Activated naive CD4-positive, alpha-beta T cell treated with Interleukin-2 at 50 U/mL for 16 hours (primary cell): Measurements from ENCODE around the gene TMEM147.

Experiments
- DNase-seq: peaks from one replicate; pipeline ENCODE4 v3.0.0-alpha.2; 2020

Gene TMEM147

DNA sequence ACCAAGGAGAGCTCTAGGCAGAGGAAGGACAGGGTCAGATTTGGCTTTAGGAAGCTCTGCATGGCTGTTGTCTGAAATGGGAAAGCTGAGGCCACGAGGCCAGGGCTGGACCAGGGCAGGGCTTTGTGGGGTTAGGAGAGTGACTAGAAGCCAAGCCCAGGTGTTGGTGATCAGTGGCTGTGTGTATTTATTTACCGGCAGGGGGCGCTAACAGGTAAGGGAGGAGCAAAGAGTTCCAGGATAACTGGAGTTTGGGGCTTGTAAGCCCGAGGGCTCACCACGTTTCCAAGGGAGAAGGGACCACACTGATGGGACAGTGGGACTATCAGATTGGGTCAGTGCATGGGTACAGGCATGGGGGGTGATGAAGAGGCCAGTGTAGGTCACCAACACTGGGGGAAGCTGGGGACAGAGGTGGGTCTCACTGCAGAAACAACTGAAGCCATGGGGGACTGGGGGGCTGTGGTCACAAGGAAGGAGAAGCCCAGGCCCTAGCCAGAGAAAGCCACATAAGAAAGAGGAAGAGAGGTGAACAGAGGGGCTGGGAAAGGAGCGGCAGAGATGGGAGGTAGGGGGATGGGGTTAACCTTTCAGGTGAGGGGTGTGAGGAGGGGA, 3.9 kb downstream of the TMEM147 start:
- peak; percentile 48 for DNase-seq

DNA sequence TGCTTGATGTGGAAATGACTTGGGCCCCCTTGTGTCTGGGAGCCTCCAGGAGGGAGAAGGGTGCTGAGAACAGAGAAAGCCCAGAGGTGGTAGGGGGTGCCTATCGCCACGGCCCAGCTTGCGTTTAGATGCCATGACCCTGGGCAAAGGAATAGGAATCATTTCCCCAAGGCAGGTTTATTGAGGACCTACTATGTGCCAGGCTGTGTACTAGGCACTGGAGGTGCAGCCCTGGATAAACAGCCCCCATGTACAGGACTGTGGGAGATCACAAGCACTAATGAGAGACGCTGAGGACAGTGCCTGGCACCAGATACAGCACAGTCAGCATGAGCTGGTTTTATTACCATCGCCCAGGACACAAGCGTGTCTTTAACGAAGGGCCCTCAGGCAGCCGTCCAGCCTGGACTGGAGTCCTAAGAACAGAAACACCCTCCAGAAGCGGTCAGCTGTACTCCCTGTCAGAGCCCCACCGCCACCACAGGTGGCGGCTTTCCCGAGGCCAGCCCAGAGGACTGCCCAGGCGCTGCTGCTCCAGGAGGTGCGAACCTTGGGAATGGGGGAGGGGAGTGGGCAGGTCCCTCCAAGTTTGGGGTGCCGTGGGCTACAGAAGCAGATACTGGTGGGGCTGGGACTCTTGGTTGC, 4.6 kb downstream of the TMEM147 start:
- no peak for DNase-seq

DNA sequence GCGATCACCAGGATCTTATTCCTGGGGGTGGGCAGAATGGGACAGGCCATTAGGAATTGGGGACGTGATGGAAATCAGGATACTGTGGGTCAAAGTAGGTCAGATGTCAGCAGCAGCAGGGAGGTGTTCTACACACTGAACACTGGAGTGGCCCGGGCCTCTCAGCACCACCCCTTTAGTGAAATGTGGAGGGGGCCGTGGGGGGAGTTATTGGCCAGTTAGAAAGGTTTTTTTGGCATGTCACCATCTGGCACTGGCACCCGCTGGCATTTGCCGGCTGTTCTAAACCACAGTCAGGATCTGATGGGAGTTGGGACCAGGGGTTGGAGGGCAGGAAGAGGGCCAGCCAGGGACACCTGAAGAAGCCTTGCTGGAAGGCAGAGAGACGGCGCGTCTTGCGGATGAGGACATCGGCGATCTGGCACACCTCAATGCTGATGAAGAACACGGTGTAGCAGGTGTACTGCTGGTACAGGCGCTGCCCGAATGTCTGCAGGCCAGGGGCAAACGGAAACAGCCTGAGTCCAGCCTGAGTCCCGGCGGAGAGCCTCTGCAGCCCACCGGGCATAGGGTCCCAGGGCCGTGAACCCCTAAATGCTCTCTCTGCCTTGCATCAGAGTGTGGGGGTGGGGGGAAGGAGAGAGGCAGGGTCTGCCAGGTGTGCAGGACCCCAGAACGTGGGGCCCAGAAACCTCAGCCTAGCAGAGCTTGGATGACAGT, 5.8 kb downstream of the TMEM147 start:
- no peak for DNase-seq

DNA sequence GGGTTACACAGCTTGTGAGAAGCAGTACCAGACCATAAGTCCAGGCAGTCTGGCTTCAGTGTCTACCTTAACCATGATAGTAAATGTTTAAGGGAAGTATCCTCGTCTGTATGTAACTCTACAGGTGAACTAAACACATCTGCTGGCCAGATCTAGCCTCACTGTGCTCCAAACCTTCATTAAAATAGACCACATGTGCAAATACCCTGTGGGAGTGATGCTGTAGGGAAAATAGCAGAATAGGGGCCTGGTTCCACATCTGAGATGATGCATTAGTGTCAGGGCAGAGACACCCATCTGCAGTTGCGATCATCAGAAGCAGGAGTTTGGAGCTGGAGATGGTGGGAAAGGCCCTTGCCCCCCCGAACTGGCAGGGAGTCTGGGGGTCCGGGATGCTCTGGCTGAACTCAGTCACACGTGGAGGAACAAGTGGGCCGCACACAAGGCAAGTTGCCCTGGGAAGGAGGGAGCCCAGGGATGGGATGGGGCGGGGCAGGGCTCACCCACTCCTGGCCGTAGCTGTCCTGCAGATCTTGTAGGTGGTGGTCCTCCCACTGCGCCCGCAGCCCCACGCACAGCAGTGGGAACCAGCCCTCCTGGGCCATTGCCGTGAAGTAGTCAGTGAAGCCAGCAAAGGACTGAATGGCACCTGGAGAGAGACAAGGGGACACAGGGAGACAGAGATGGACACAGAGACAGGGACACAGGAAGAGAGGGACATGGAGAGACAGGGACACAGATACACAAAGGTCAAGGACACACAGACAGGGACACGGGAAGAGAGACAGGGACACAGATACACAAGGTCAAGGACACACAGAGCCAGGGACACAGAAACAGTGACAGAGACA, 7.3 kb downstream of the TMEM147 start:
- no peak for DNase-seq

DNA sequence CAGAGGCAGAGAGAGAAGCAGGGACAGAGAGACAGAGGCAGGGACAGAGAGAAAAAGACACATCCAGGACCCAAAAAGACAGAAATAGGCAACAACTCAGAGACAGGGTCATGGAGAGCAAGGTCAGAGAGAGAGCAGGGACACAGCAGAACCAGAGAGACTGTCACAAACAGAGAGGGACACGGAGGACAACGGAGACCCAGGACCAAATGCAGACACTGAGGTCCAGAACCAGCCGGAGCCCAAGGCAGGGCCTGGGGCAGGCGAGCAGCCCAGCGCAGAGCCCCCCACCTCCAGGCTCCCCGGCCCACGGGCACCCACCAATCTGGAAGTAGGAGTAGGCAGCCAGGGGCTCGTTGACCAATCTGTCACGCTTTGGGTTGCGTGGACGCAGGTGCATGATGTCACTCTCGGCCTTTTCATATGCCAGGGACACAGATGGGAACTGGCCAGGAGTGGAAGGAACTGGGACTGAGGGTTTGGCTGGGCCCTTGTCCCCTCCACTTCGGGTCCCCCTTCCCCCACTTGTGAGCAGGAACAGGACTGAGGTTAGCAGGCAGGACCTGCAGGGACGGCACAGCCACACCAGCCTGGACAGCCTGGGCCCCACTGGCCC, 8.1 kb downstream of the TMEM147 start:
- DNase-seq: no peak

DNA sequence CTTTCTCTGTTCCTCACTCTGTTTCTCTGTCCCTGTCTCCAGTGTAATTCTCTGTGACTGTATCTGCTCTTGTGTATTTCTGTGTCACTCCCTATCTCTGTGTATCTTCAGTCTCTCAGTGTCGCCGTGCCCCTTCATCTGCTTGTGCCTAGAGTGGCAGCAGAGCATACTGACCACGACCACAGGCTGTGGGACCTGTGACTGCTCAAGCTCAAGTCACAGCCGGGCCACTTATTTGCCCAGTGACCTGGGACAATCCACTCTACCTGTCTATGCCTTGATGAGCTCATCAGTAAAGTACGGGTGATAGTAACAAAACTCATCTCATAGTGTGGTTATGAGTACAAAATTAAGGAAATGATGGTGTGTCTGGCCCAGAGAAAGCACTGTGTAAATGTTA, 8.7 kb downstream of the TMEM147 start:
- no peak for DNase-seq

DNA sequence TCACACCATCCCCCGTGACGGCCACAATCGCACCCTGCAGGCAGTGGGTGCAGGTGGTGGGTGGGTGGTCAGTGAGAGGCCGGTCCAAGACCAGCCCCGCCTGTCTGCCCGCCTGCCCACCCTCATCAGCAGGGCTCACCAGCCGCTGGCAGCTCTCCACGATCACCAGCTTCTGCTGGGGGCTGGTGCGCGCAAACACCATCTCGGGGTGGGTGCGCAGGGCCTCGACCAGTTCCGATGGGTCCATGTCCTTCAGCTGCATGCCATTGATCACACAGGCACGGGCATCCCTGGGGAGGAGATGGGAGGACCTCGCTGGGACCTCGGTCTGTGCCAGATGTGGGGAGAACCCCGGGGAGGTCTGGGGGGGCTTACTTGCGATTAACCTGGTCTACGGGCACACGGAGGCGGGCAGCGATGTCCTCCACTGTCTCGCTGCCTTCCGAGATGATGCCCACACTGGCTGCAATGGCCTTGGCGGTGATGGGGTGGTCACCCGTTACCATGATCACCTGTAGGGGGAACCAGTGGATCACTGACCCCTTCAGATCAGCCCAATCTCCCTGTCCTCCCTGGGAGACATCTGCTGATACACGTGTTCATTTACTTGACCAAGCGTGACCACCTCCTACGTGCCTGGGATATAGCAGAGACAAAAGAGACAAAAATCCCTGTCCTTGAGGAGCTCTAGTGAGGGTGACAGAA, 10.0 kb downstream of the TMEM147 start:
- DNase-seq: no peak

DNA sequence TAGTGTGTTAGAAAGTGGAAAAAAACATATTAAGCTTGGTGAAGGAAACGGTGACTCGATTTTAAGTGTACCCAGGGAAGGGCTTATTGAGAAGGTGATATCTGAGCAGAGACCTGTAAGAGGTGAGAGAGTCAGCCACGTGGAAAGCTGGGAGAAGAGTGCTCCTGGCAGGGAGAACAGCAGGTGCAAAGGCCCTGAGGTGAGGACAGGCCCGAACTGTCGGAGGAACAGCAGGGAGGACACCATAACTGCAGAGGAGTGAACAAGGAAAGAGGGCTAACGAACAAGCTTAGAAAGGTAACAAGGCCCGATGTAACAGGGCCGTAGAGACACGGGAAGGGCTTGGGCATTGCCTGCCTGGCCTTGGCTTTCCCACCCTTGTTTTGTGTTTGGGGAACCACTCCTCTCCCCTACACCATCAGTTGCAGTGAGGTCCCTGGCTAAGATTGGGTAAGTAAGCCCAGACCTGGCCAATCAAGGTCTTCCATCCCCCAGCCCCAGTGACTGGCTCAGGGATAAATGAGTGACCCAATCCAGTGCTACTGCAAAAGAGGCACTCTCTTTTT, 10.7 kb downstream of the TMEM147 start:
- no peak for DNase-seq

DNA sequence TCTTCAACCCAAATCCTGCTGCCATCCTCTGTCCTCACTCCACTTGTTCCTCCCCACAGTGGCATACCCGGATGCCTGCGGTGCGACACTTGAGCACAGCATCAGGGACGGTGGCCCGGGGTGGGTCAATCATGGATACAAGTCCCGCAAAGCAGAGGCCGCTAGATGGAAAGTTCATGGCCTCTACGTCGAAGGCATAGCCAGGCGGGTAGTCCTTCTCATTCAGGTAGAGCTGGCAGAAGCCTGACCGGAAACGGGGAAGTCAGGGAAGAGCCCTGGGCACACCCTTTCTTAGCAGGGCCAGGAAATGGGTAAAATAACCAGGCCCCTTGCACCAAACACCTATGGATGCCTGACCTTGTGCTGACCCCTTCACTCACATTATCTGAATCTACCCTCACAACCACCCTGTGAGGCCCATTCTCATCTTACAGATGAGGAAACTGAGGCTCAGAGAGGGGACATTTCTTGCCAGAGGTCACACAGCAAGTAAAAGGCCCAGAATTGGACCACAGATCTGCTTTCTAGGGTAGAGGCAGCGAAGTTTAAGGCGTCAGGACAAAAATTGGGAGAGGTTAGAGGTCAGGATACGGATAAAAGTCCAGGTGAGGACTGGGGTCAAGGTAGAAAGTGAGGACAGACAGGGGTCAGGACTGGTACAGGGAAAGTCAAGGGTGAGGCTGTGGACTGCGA, 11.6 kb downstream of the TMEM147 start:
- DNase-seq: no peak

DNA sequence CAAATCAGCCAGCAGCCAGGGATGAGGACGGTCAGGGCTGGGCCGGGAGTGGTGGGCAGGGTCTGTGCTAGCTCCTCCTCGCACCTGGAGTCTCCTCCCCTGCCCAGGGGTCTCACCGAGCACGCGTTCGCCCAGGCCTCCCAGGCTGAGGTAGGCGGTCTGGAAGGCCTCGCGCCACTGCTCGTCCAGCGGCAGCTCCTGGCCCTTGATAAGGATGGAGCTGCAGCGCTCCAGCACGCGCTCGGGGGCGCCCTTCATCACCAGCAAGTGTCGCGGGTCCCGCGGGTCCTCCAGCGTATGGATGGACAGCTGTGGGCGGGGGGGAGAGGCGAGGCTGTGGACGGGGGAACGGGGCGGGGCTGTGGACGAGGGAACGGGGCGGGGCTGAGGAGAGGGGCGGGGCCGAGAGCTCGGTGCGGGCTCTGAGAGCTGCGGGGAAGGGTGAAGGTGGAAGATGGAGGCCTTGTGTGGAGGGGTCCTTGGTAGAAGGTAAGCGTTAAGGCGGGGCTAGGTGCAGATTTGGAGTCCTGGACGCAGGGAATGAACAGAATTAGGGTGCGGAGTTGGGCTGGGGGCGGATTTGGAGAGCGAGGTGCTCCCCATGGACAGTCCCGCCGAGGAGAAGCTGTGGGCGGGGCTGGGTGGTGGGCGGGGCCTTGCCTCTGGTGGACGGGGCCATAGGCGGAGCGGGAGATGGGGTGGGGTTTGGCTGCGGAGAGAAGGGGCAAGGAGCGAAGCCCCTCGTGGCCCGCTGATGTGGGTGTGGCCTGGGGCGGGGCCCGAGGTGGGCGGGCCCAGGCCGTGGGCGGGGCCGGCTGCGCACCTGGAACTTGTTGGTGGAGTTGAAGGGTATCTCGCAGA, 12.3 kb downstream of the TMEM147 start:
- DNase-seq: peak; percentile 45

DNA sequence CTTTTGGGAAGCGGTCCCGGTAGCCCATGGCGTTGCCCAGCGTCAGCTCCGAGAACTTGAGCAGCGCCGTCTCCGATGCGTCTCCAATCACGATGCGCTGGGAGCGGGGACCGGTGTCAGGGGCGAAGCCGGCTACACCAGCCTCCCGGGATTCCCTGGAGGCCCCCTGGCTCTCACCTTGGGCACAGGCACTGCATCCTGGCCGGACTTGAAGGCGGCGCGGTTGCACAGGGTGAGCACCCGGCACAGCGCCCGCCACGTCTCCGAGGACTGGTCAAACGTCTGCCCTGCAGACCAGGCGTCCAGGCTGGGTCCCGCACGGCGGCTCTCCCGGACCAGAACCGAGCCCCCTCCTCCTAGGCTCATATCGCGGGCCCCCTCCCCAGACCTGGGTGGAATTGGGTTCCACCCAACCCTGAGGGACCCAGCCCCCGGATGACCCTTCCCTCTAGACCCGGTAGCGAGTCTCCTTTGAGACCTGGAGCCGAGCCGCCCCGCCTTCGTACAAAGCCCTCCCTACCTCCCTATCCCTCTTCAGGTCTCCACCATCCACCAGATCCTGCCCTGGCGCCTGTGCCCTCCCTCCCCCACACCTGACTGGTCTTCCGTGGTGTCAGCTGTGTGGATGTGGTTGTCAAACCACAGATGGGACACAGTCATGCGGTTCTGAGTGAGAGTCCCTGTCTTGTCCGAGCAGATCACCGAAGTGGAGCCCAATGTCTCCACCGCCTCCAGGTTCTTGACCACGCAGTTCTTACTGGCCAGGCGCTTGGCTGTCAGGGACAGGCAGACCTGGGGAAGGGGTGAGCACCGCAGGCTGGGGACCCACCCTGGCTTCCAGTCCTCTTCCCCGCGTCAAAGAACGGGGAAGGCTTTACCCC, 13.2 kb downstream of the TMEM147 start:
- DNase-seq: no peak

DNA sequence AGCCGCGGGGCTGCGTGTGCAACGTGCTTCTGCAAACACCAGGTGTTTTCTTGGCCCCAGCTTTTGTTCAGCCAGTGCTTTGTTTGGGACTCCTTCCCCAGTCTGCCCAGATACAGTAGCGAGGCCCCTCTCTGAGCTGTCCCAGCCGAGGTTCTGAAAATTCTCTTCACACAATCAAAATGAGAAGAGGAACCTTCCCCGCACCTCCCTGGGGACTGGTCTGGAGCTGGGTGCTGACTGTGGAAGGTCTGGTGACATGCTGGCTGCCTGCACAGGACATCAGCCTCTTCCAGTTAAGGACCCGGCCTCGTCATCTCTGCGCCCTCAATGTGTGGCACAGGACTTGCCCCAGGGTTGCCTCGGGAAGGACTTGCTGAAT, 13.8 kb downstream of the TMEM147 start:
- no peak for DNase-seq

DNA sequence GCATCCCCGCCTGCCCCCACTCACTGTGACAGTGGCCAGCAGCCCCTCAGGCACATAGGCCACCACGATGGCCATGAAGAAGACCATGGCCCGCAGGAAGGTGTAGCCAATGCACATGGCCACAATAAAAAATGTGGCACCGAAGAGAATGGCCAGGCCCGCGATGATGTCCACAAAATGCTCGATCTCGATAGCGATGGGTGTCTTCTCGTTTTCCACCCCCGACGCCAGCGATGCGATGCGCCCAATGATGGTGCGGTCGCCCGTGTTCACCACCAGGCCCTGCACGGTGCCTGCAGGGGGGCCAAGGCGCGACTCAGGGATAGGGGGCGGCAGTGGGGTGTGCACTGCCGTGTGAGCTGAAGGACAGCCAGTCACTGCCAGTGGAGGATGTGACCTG, 14.4 kb downstream of the TMEM147 start:
- DNase-seq: no peak

DNA sequence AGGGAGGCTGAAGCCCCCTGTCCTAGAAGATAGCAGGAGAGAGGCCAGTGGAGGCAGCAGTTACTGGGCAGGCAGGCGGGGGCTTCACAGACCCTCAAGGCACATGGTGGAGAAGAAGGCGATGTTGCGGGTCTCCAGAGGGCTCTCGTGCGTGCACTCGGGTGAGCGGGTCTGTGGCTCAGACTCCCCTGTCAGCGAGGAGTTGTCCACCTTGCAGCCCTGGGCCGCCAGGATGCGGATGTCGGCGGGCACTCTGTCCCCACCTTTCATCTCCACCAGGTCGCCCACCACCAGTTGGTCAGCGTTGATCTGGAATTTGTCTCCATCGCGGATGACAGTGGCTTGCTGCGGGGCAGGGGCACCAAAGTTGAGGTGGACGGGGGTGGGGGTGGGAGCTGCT, 14.8 kb downstream of the TMEM147 start:
- no peak for DNase-seq

DNA sequence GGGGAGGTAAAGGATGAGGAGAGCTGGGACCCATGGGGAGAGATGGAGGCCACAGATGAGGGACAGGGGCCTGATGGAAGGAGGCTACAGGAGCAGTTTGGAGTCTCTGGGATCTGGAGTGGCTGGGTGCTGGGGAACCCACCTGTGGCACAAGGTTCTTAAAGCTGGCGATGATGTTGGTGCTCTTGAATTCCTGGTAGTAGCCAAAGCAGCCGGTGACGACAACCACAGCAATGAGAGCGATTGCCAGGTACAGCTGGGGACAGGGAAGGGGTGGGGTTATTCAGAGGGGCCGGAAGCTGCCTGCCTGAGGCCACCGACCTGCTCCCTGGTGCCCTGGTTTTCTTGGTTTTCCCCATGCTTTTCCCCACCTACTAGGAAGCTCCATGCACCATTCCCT, 15.3 kb downstream of the TMEM147 start:
- DNase-seq: no peak

DNA sequence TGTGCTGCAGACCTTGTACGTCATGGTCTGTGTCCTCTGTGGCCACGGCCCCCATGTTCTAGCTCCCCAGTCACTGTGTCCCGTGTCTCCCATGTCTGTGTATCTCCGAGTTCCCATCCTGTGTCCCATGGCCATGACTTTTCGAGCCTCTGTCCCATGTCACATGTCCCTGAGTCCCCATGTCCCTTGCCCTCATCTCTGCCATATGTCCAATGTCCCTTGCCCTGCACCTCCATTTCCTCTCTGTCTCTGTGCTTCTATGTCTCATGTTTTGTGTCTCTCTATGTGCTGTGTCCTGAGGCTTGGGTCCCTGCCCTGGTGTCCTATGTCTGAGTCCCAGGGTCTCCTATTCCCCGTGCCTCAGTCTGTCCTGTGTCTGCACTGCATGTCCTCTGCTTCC, 16.0 kb downstream of the TMEM147 start:
- DNase-seq: no peak

DNA sequence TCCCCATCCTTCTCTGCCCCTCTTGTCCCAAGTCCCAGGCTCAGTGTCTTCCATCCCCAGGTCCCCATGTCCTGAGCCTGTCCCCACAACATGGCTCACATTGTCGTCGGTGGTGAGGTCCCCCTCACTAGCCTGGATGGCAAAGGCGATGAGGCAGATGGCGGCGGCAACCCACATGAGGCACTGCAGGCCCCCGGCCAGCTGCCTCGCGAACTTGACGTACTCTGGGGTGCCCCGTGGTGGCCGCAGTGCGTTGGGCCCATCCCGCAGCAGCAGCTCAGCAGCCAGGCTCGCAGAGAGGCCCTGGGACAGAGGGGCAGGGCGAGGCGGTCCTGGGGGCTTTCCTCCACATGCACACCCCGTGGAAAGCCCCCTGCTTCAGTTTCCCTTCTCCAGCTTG, 16.9 kb downstream of the TMEM147 start:
- no peak for DNase-seq

DNA sequence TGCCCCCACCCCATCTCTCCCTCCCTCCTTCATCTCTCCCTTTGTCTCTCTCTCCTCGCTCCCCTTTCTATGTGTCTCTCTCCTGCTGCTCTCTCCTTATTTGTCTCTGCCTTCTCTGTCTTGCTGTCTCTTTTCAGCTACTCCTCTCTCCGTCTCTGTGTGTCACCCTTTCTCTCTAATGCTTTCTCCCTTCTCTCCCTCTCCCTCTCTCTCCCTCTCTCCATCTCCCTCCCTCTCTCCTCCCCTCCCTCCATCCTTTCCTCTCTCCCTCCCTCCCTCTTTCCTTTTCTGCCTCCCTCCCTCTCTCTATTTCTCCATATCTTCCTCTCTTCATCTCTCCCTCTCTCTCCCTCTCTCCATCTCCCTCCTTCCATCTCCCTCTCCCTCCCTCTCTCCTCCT, 17.4 kb downstream of the TMEM147 start:
- DNase-seq: no peak

DNA sequence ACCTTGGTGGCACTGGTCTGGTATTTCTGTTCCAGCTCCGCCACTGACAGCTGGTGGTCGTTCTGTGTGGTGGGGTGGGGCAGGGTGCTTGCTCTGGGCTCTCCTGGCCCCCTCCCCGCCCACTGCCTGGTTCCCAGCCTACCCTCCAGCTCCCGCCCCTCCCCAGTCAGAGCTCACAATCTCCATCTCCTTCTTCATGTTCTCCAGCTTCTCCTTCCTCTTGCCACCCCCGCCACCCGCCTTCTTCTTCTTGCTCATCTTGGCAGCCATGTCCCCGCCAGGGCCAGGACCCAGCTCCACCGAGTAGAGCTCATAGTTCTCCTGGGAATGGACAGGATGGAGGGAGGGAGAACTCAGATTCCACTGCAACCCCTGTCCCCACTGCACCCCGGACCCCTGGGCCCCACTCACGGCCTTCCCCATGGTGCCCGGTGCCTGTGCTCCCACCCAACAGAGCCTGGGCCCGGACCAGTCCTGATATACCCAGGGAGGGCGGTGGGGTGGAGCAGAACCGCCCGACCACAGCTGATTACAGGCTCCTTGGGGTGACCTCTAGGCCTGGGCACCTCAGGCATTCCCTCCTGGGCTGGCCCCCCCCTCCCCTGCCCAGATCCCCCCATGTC, 17.9 kb downstream of the TMEM147 start, which contains the start of gene ATP4A:
ATP4A (minus strand) TSS at position 452 of the 623 bp plus-strand sequence; CDS start at position 423, 29 bp downstream.
- no peak for DNase-seq
